ENCODE measurements around the gene AGAP1.
A peak's percentile ranks its signal among the peaks of the same experiment; 100 is the strongest.

AGAP1 gene

DNA sequence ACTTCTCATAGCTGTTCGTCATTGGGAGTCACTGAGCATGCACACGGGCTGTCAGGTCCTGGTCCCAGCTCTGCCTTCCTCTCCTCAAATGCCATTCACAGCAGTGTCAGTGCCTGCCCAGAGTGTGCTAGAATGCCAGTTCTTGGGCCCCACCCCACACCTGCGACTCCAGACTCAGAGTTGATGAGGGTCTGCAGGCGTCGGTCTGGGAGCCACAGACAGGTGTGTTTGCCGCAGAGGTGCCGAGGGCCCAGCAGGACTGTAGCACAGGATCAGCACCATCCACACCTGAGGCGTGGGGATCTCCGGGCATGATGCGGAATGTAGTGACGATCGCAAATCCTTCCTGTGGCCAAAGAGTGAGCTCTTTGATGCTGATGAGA is 56.5 kb downstream of the AGAP1 start:
- no peak for DNase-seq (ENCODE audit: low spot score)

GRCh38 chr2:235550946-235551345 is 57.1 kb downstream of the AGAP1 start:
- no peak for DNase-seq (ENCODE audit: low spot score)

DNA sequence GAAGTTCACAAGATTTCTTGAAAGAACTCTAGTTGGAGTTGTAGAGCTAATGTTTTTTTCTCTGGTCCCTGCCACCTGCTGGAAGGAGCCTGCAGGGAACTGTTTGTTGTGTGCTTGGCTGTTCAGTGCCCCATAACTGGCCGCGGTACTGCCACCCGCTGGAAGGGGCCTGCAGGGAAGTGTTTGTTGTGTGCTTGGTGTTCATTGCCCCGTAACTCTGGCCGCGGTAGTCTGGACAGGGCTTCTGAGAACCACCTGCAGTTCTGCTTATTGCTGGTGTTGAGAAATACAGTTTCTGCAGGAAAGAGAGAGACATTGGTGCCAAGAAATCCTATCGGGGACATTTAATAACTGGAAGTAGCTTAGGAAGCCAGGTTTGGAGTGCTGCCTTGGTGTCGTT is 58.1 kb downstream of the AGAP1 start:
- DNase-seq (ENCODE audit: low spot score): peak; percentile 58

- DNase-seq (ENCODE audit: low spot score): no peak
Observed at GRCh38 chr2:235552671-235553070, 58.8 kb downstream of the AGAP1 start.

GRCh38 chr2:235553291-235553690 is 59.4 kb downstream of the AGAP1 start:
- DNase-seq (ENCODE audit: low spot score): no peak

DNA sequence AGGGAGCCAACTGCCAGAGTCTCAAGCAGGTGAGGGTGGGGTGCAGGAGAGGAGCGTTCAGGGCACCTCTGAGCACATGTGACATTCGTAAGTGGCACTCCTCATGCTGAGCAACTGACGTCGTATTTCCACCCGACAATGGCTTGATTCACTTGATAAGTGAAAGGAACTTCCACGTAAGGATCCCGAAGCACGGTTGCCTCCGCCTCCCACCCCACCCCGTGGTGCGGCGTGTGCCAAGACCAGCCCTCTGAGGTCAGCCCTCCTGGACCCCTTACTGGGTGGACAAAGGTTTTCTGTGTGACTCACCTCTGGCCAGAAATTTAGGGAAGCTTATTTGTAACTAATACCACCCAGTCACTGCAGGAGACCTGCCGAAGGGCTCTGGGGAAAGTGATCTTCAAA is 59.9 kb downstream of the AGAP1 start:
- DNase-seq (ENCODE audit: low spot score): no peak

GRCh38 chr2:235554385-235554784 is 60.5 kb downstream of the AGAP1 start:
- DNase-seq (ENCODE audit: low spot score): no peak

DNA sequence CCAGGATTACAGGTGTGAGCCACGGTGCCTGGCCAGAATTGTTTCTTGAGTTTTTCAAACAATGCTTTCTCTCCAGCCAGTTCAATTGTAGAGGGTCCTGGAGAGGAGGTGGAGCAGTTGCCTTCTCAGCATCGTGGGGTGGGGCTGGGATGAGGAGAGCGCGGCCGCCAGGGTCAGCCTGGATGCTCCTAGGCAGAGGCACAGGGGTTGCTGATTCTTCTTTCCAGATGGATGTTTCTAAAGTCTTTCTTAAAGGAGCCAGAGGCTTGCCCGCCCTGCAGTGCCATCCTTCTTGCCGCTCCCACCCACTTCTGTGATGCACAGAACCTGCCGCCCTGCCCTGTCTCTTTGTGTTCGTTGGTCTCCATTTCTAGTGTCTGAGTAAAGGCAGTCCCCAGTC is 61.1 kb downstream of the AGAP1 start:
- no peak for DNase-seq (ENCODE audit: low spot score)

- DNase-seq (ENCODE audit: low spot score): no peak
Observed at GRCh38 chr2:235555371-235555770, 61.5 kb downstream of the AGAP1 start.

- no peak for DNase-seq (ENCODE audit: low spot score)
Observed at GRCh38 chr2:235556086-235556485, 62.2 kb downstream of the AGAP1 start.

GRCh38 chr2:235556901-235557300 is 63.1 kb downstream of the AGAP1 start:
- no peak for DNase-seq (ENCODE audit: low spot score)

- no peak for DNase-seq (ENCODE audit: low spot score)
Observed at GRCh38 chr2:235557903-235558302, 64.1 kb downstream of the AGAP1 start.

DNA sequence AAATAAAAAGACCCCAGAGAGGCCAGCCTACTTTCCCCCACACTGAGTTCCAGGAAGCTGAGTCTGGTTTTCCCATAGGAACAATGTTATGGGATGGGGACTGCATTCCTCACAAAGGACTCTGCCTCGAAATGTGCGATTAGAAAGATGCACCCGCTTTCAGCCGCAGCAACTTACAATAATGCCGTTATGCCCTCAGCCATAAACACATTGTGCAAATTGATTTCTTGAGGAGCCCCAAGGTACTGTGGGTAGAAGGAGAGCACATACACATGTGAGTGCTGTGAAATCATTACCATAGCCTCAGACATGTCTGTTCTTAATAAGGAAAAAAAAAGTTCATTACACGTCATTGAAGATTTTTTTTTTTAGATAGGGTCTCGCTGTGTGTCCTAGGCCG is 64.7 kb downstream of the AGAP1 start:
- DNase-seq (ENCODE audit: low spot score): no peak

GRCh38 chr2:235560345-235560744 is 66.5 kb downstream of the AGAP1 start:
- no peak for DNase-seq (ENCODE audit: low spot score)

- no peak for DNase-seq (ENCODE audit: low spot score)
Observed at GRCh38 chr2:235561450-235561849, 67.6 kb downstream of the AGAP1 start.

DNA sequence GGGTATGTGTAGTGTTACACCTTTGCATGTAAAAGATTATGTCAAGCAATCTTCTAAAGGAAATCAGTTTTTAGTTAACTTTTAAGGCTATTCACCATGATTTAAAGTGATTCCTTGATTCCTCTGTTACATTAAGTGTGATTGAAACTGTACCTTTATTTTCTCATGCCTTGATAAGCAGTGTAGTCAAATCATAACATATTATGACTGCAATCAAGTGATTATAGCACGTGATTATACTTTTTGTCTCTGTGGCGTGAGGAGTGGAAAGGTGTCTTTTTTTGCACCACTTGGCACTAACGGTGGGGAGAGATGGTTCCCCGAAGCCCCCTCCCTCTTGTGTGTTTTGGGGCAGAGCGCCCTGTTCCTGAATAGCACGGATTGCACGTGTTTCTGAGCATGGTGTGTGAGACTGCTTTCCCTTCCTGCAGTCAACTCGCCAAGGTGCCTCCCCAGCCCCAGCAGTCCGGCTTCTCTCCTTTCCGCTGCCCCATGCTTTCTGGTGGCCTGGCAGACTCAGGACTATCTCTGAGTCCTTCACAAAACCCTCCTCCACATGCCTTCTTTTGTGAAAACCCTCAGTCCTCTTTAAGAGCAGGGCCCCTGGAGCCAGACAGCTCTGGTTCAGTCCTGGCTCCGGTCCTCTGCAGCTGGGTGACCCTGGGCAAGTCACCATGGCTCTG is 68.4 kb downstream of the AGAP1 start:
- DNase-seq (ENCODE audit: low spot score): no peak

DNA sequence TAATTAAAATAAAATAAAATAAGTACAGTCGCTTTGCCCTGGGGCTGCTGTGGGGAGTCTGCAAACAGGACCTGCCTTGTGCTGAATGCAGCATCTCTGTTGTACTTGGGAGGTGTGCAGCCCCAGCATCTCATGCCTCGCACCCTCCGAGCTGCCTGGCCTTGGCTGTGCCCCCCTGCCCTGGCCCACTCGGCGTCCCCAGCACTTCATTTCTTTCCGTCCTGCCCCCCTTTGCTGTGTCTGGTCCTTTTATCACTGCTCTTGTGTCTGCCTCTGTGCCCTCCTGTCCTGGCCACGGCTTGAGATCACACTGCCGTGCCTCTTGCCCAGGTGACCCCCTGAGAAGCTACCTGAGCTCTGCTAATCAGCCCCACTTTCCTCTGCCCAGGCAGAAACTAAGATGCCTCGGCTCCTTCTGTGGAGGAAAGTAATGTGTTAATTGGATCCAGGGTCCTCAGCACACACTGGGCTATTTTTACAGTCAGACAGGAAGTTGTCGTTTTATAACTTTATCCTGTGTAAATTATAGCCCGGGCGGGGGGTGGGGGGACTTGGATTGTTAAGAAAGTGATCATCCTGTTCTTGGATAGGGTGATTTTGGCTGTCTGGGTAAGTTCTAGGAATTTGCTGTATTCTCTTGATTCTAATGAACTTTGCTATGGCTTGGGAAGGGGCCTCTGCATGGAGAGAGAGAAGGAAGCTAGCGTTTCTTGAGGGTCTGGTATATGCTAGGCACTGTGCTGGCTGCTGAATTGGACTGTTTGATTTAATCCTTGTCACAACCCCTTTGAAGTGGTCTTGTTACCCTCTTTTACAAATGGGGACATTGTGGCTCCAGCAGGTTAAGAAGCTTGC is 69.4 kb downstream of the AGAP1 start:
- no peak for DNase-seq (ENCODE audit: low spot score)

GRCh38 chr2:235564066-235564465 is 70.2 kb downstream of the AGAP1 start:
- no peak for DNase-seq (ENCODE audit: low spot score)

DNA sequence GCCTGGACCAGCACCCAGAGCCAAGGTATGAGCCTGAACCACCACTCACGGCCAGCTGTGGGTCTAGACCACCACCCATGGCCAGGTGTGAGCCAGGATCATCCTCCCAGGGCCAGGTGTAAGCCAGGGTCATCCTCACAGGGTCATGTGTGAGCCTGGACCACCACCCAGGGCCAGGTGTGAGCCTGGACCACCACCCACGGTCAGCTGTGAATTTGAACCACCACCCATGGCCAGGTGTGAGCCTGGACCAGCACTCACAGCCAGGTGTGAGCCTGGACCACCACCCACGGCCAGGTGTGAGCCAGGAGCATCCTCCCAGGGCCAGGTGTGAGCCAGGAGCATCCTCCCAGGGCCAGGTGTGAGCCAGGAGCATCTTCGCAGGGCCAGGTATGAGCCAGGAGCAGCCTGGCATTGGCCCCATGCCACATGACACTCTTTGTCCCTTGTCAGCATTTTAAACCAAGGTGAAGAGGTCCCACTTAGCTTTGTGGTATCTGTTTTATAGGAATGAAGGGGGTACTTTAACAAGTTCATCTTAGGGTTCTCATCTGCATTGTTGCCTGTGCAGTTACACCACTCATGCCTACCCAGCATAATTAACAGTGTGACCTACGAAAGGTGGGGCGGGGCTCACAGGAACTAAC is 71.2 kb downstream of the AGAP1 start:
- DNase-seq (ENCODE audit: low spot score): no peak

DNA sequence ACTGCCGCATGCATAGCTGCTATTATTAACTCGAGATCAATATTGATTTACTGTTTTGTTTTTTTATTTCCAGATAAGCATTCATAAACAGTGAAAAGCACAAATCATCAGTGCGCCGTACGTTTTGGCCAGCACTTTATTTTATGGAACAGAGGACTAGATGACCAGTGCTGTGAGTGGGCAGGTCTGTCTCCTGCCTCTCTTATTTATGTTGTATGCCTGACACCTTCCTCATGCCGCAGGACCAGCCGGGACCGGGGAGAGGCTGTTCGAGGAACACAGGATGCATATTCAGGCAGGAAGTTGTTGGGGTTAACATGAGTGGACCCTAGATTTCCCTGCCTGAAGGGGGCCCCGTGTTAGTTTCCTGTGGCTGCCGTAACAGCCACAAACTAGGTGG is 72.6 kb downstream of the AGAP1 start:
- no peak for DNase-seq (ENCODE audit: low spot score)

GRCh38 chr2:235566931-235567495 is 73.2 kb downstream of the AGAP1 start:
- DNase-seq (ENCODE audit: low spot score): no peak

- no peak for DNase-seq (ENCODE audit: low spot score)
Observed at GRCh38 chr2:235567842-235568241, 74.0 kb downstream of the AGAP1 start.

GRCh38 chr2:235568431-235568830 is 74.6 kb downstream of the AGAP1 start:
- no peak for DNase-seq (ENCODE audit: low spot score)

All from hepatic stellate cell (primary cell).